ENCODE measurements around the gene RLN3. TPM values are rescaled to one million over a fixed set of nuclear protein-coding genes. Genes with fewer than 3 reads are reported as not detected.

Gene RLN3
- total RNA-seq, 2 donors from 2014 or later, result not detected

- peak overlapping the region; percentile 99 for H3K4me3 Mint-ChIP-seq
- peaks cover 11 to 16% of the 10 kb centered on the region in 2 donors for H3K4me1 Mint-ChIP-seq (ENCODE audit: low read depth in 2 of 2)
- no peaks in the 10 kb centered on the region for H3K9me3 Mint-ChIP-seq
- no peaks in the 10 kb centered on the region for H3K36me3 Mint-ChIP-seq
- H3K27ac Mint-ChIP-seq, result peak overlapping the region; percentile 51 to 53
- peak in 1 of 2 donors; percentile 2 for ATAC-seq
- H3K27me3 Mint-ChIP-seq, result no peaks in the 10 kb centered on the region
- DNase-seq (ENCODE audit: low spot score), result no peak
These were observed 46.2 kb downstream of the RLN3 start for GRCh38 chr19:14073925-14074838.

GRCh38 chr19:14078411-14078810 is 50.5 kb downstream of the RLN3 start:
- no peak for DNase-seq (ENCODE audit: low spot score)

More at GRCh38 chr19:14078411-14078810, 50.5 kb downstream of the RLN3 start:
- no peaks in the 10 kb centered on the region for H3K36me3 Mint-ChIP-seq
- H3K9me3 Mint-ChIP-seq, result no peaks in the 10 kb centered on the region
- peaks cover 20 to 29% of the 10 kb centered on the region in 2 donors for H3K4me1 Mint-ChIP-seq (ENCODE audit: low read depth in 2 of 2)
- no peak overlapping the region for H3K4me3 Mint-ChIP-seq
- H3K27me3 Mint-ChIP-seq, result no peaks in the 10 kb centered on the region
- no peak for ATAC-seq
- H3K27ac Mint-ChIP-seq, result no peak overlapping the region

Other genes starting within 250 kb of the RLN3 start
- gene ZSWIM4, start 232.7 kb upstream of the RLN3 start, total RNA-seq, result 1 to 10 TPM; 8.3 to 9.7 TPM
- under 1 TPM in 1 of 2 donors, not detected in 1; 0.95 TPM for gene NANOS3, start 151.0 kb upstream of the RLN3 start, total RNA-seq
- gene BRME1, start 122.0 kb upstream of the RLN3 start, total RNA-seq, result 1 to 10 TPM; 3.7 to 4.0 TPM
- gene CC2D1A, start 121.9 kb upstream of the RLN3 start, total RNA-seq, result 10 to 100 TPM; 33.2 to 41.3 TPM
- gene PODNL1, start 89.7 kb upstream of the RLN3 start, total RNA-seq, result under 1 TPM in 1 of 2 donors, not detected in 1; 0.70 TPM
- gene DCAF15, start 75.6 kb upstream of the RLN3 start, total RNA-seq, result 100 to 1,000 TPM in 1 of 2 donors, 10 to 100 TPM in 1; 62.0 to 107 TPM
- 10 to 100 TPM; 13.4 to 16.4 TPM for gene RFX1, start 21.8 kb upstream of the RLN3 start, total RNA-seq
- 10 to 100 TPM; 34.9 to 44.0 TPM for gene IL27RA, start 3.6 kb downstream of the RLN3 start, total RNA-seq
- gene PALM3, start 33.9 kb downstream of the RLN3 start, total RNA-seq, result not detected
- under 1 TPM; 0.31 to 0.59 TPM for gene MISP3, start 44.6 kb downstream of the RLN3 start, total RNA-seq
- not detected for gene C19orf67, start 57.6 kb downstream of the RLN3 start, total RNA-seq
- gene SAMD1, start 62.6 kb downstream of the RLN3 start, total RNA-seq, result 10 to 100 TPM; 45.5 to 54.6 TPM
- 10 to 100 TPM; 61.6 to 80.0 TPM for gene PRKACA, start 89.6 kb downstream of the RLN3 start, total RNA-seq
- gene ASF1B, start 108.4 kb downstream of the RLN3 start, total RNA-seq, result 10 to 100 TPM; 48.2 to 89.3 TPM
- 1 to 10 TPM; 6.5 to 8.2 TPM for gene ADGRL1, start 178.0 kb downstream of the RLN3 start, total RNA-seq

Data from natural killer cell treated with Interleukin-12 subunit alpha and Interleukin-12 subunit beta and Interleukin-15 and Interleukin-18, amount 100 ng/mL, for 72 hours (primary cell).